H1 (cell line): ENCODE results near the gene RUSF1. TPM values are rescaled to one million over a fixed set of nuclear protein-coding genes. Genes with fewer than 3 reads are reported as not detected.

ENCODE experiments used
- CBX5 ChIP-seq: fragments of 300-800, 300-1000 bp; sonication (generic); IDR thresholded peaks from 2 replicates; pipeline ENCODE4 v1.7.1; 2016; ENCODE audit warnings: antibody characterized with exemption, low read length, low read depth
- JUND ChIP-seq: IDR thresholded peaks from 2 replicates; pipeline ENCODE4 v1.6.1; 2011; ENCODE audit warnings: mild to moderate bottlenecking, improper control_type of control experiment, low read length
- ZNF274 ChIP-seq: IDR thresholded peaks from 2 replicates; pipeline ENCODE4 v1.7.0; 2012; ENCODE audit warnings: low read length, borderline replicate concordance; ENCODE audit errors: extremely low read depth
- polyA plus RNA-seq, 7 experiments: library from polyadenylated mRNA; depleted of rRNA in 3 of 7; stranded (reverse) in 5 of 7; unstranded in 2 of 7; fragments of >200 nt in 5 of 7; fragments of 200-250 nt in 2 of 7; gene quantifications; 1 replicate in 5 of 7; 2 replicates in 1 of 7; 4 replicates in 1 of 7; pipeline versions ENCODE4 v1.2.1 to v1.2.3, GENCODE V29; 2011 to 2013; ENCODE audit warnings: missing spikeins in 2 of 7, mixed read lengths in 2 of 7
- total RNA-seq: library from RNA; stranded (reverse); fragmentation: NEBNext Ultra II Directional; extraction: Animal tissue kit (Norgen Biotek cat#: 25700); gene quantifications from 2 replicates; pipeline ENCODE4 v1.2.1, GENCODE V29; 2021

RUSF1 gene
- total and polyA plus RNA-seq, 2 of the 8 experiments (the other 6 are each of a cell fraction or from before 2014, with no cell fraction given): 22.5 to 33.7 TPM

GRCh38 chr16:31467151-31467773, 40.9 kb downstream of the RUSF1 start (continued):
- no peak for TF ChIP-seq CBX5
- no peak for TF ChIP-seq ZNF274
- TF ChIP-seq JUND: no peak
- TF ChIP-seq, all 59 proteins: peak for 0
